SK-N-SH treated with all-trans-retinoic acid at 6 μM for 48 hours (cell line): Measurements from ENCODE around the gene TALDO1.

Experiments
- ATAC-seq: fragments of 200-7000 bp; cut with Tn5 transposase; 3 replicates; pipeline ENCODE4 v1.9.1; 2020; ENCODE audit warnings: mild to moderate bottlenecking, moderate library complexity
- ARNTL ChIP-seq: fragments of 450-650 bp; formaldehyde crosslinking; IDR thresholded peaks from 2 replicates; pipeline ENCODE4 v1.5.0; 2020; ENCODE audit warnings: low read depth, mild to moderate bottlenecking, moderate library complexity, borderline replicate concordance
- BACH2 ChIP-seq: fragments of 250-450 bp; sonication (Bioruptor Pico); IDR thresholded peaks from 2 replicates; pipeline ENCODE4 v1.9.0; 2021; ENCODE audit warnings: mild to moderate bottlenecking, borderline replicate concordance
- CSDC2 ChIP-seq: fragments of 250-450 bp; sonication (Bioruptor Pico); IDR thresholded peaks from 2 replicates; pipeline ENCODE4 v1.5.0; 2020; ENCODE audit warnings: mild to moderate bottlenecking, moderate library complexity
- CSRNP3 ChIP-seq: fragments of 250-450 bp; sonication (Bioruptor Pico); IDR thresholded peaks from 2 replicates; pipeline ENCODE4 v1.5.1; 2021; ENCODE audit warnings: mild to moderate bottlenecking, moderate library complexity
- ESRRG ChIP-seq: fragments of 250-450 bp; sonication (Bioruptor Pico); IDR thresholded peaks from 2 replicates; pipeline ENCODE4 v1.6.1; 2021; ENCODE audit warnings: mild to moderate bottlenecking
- GLIS3 ChIP-seq: fragments of 250-450 bp; sonication (Bioruptor Pico); IDR thresholded peaks from 2 replicates; pipeline ENCODE4 v1.5.0; 2020; ENCODE audit warnings: mild to moderate bottlenecking, moderate library complexity
- ISL1 ChIP-seq: fragments of 250-450 bp; sonication (Bioruptor Pico); IDR thresholded peaks from 2 replicates; pipeline ENCODE4 v2.1.2; 2022; ENCODE audit warnings: mild to moderate bottlenecking, moderate library complexity
- PATZ1 ChIP-seq: fragments of 250-450 bp; sonication (Bioruptor Pico); IDR thresholded peaks from 2 replicates; pipeline ENCODE4 v1.8.0; 2020; ENCODE audit warnings: mild to moderate bottlenecking, moderate library complexity, borderline replicate concordance
- PPARA ChIP-seq: fragments of 250-450 bp; sonication (Bioruptor Pico); IDR thresholded peaks from 2 replicates; pipeline ENCODE4 v1.5.0; 2020; ENCODE audit warnings: mild to moderate bottlenecking, borderline replicate concordance
- RARB ChIP-seq: fragments of 250-450 bp; sonication (Bioruptor Pico); IDR thresholded peaks from 2 replicates; pipeline ENCODE4 v1.8.0; 2021; ENCODE audit warnings: mild to moderate bottlenecking, moderate library complexity
- SNAI2 ChIP-seq: fragments of 250-450 bp; sonication (Bioruptor Pico); IDR thresholded peaks from 2 replicates; pipeline ENCODE4 v1.5.0; 2020; ENCODE audit warnings: mild to moderate bottlenecking, moderate library complexity
- TCF4 ChIP-seq: fragments of 250-450 bp; sonication (Bioruptor Pico); IDR thresholded peaks from 2 replicates; pipeline ENCODE4 v1.8.0; 2021; ENCODE audit warnings: mild to moderate bottlenecking, moderate library complexity, borderline replicate concordance
- TOX ChIP-seq: fragments of 250-450 bp; sonication (Bioruptor Pico); IDR thresholded peaks from 2 replicates; pipeline ENCODE4 v1.8.0; 2021; ENCODE audit warnings: mild to moderate bottlenecking, moderate library complexity, borderline replicate concordance
- ZC3H10 ChIP-seq: fragments of 250-450 bp; sonication (Bioruptor Pico); IDR thresholded peaks from 2 replicates; pipeline ENCODE4 v1.5.1; 2021; ENCODE audit warnings: mild to moderate bottlenecking, moderate library complexity
- ZFP3 ChIP-seq: fragments of 250-450 bp; sonication (Bioruptor Pico); IDR thresholded peaks from 2 replicates; pipeline ENCODE4 v1.5.0; 2020; ENCODE audit warnings: mild to moderate bottlenecking, moderate library complexity
- ZFP30 ChIP-seq: fragments of 450-650 bp; formaldehyde crosslinking; IDR thresholded peaks from 2 replicates; pipeline ENCODE4 v1.5.0; 2022; ENCODE audit warnings: mild to moderate bottlenecking, moderate library complexity
- ZNF565 ChIP-seq: fragments of 450-650 bp; formaldehyde crosslinking; conservative IDR thresholded peaks from 2 replicates; pipeline ENCODE4 v1.5.0; 2020; ENCODE audit warnings: low read depth, mild to moderate bottlenecking, moderate library complexity
- ZNF70 ChIP-seq: fragments of 450-650 bp; formaldehyde crosslinking; IDR thresholded peaks from 2 replicates; pipeline ENCODE4 v1.5.0; 2020; ENCODE audit warnings: mild to moderate bottlenecking, moderate library complexity
- ZNF8 ChIP-seq: fragments of 450-650 bp; formaldehyde crosslinking; IDR thresholded peaks from 2 replicates; pipeline ENCODE4 v1.5.0; 2020; ENCODE audit warnings: mild to moderate bottlenecking, moderate library complexity
- TF ChIP-seq, protein P1 (sequence below): fragments of 250-450 bp; sonication (Bioruptor Pico); IDR thresholded peaks from 2 replicates; pipeline ENCODE4 v1.5.1; 2020; ENCODE audit warnings: low read depth, mild to moderate bottlenecking, moderate library complexity
- TF ChIP-seq, protein P2 (sequence below): fragments of 250-450 bp; sonication (Bioruptor Pico); IDR thresholded peaks from 2 replicates; pipeline ENCODE4 v1.5.0; 2020; ENCODE audit warnings: mild to moderate bottlenecking, moderate library complexity

The TALDO1 gene

GRCh38 chr11:720017-720641 is 27.1 kb upstream of the TALDO1 start:
- TF ChIP-seq ZNF8 (CRISPR knock-in tag): no peak
- TF ChIP-seq ARNTL: no peak
- TF ChIP-seq RARB (CRISPR knock-in tag): no peak
- TF ChIP-seq ZC3H10 (CRISPR knock-in tag): no peak
- TF ChIP-seq CSRNP3 (CRISPR knock-in tag): no peak
- TF ChIP-seq, protein P1, sequence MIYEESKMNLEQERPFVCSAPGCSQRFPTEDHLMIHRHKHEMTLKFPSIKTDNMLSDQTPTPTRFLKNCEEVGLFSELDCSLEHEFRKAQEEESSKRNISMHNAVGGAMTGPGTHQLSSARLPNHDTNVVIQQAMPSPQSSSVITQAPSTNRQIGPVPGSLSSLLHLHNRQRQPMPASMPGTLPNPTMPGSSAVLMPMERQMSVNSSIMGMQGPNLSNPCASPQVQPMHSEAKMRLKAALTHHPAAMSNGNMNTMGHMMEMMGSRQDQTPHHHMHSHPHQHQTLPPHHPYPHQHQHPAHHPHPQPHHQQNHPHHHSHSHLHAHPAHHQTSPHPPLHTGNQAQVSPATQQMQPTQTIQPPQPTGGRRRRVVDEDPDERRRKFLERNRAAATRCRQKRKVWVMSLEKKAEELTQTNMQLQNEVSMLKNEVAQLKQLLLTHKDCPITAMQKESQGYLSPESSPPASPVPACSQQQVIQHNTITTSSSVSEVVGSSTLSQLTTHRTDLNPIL (CRISPR knock-in tag): no peak
- no peak for TF ChIP-seq GLIS3 (CRISPR knock-in tag)
- TF ChIP-seq CSDC2: no peak
- TF ChIP-seq ZFP3 (CRISPR knock-in tag): no peak
- no peak for TF ChIP-seq TOX (CRISPR knock-in tag)
- no peak for TF ChIP-seq TCF4 (CRISPR knock-in tag)
- no peak for TF ChIP-seq SNAI2 (CRISPR knock-in tag)
- TF ChIP-seq ESRRG (CRISPR knock-in tag): no peak
- no peak for TF ChIP-seq ZFP30 (CRISPR knock-in tag)
- no peak for TF ChIP-seq BACH2 (CRISPR knock-in tag)
- peak; percentile 23 for ATAC-seq

DNA sequence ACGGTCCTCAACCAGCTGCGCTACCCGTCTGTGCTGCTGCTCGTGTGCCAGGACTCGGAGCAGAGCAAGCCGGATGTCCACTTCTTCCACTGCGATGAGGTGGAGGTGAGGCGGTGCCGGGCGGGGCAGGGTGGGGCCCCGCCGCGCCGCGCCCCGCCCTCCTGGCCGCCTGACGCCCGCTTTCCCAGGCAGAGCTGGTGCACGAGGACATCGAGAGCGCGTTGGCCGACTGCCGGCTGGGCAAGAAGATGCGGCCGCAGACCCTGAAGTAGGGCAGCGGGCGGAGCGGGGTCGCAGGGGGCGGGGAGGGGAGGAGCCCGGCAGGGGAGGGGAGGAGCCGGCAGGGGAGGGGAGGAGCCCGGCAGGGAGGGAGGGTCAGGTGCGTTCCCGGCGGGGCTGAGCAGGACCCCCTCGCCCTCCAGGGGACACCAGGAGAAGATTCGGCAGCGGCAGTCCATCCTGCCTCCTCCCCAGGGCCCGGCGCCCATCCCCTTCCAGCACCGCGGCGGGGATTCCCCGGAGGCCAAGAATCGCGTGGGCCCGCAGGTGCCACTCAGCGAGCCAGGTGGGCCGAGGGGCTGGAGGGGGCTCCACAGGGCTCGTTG is 26.5 kb upstream of the TALDO1 start:
- ATAC-seq: peak; percentile 25
- no peak for TF ChIP-seq GLIS3 (CRISPR knock-in tag)
- no peak for TF ChIP-seq SNAI2 (CRISPR knock-in tag)
- TF ChIP-seq, protein P1 (CRISPR knock-in tag): no peak
- no peak for TF ChIP-seq ZNF8 (CRISPR knock-in tag)
- no peak for TF ChIP-seq PATZ1 (CRISPR knock-in tag)
- no peak for TF ChIP-seq ARNTL
- no peak for TF ChIP-seq ZFP30 (CRISPR knock-in tag)
- no peak for TF ChIP-seq CSDC2
- no peak for TF ChIP-seq ZNF565 (CRISPR knock-in tag)
- TF ChIP-seq, protein P2, sequence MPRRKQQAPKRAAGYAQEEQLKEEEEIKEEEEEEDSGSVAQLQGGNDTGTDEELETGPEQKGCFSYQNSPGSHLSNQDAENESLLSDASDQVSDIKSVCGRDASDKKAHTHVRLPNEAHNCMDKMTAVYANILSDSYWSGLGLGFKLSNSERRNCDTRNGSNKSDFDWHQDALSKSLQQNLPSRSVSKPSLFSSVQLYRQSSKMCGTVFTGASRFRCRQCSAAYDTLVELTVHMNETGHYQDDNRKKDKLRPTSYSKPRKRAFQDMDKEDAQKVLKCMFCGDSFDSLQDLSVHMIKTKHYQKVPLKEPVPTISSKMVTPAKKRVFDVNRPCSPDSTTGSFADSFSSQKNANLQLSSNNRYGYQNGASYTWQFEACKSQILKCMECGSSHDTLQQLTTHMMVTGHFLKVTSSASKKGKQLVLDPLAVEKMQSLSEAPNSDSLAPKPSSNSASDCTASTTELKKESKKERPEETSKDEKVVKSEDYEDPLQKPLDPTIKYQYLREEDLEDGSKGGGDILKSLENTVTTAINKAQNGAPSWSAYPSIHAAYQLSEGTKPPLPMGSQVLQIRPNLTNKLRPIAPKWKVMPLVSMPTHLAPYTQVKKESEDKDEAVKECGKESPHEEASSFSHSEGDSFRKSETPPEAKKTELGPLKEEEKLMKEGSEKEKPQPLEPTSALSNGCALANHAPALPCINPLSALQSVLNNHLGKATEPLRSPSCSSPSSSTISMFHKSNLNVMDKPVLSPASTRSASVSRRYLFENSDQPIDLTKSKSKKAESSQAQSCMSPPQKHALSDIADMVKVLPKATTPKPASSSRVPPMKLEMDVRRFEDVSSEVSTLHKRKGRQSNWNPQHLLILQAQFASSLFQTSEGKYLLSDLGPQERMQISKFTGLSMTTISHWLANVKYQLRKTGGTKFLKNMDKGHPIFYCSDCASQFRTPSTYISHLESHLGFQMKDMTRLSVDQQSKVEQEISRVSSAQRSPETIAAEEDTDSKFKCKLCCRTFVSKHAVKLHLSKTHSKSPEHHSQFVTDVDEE (CRISPR knock-in tag): no peak
- TF ChIP-seq RARB (CRISPR knock-in tag): no peak
- TF ChIP-seq ZFP3 (CRISPR knock-in tag): no peak
- TF ChIP-seq BACH2 (CRISPR knock-in tag): no peak
- TF ChIP-seq ZNF70: no peak
- no peak for TF ChIP-seq PPARA (CRISPR knock-in tag)
- no peak for TF ChIP-seq ISL1 (CRISPR knock-in tag)
- TF ChIP-seq TOX (CRISPR knock-in tag): no peak
- TF ChIP-seq TCF4 (CRISPR knock-in tag): no peak
- TF ChIP-seq CSRNP3 (CRISPR knock-in tag): no peak
